Measurements from ENCODE around the gene VTI1A. TPM values are rescaled to one million over a fixed set of nuclear protein-coding genes. Genes with fewer than 3 reads are reported as not detected.

Gene VTI1A
- total and polyA plus RNA-seq, 2 of the 4 experiments (the other 2 are of a cell fraction), result 9.7 to 24.9 TPM

- Histone ChIP-seq H3K56ac (ENCODE audit: extremely low read depth, insufficient read depth, low read length) (no peak overlapping the region), H4K8ac (ENCODE audit: low read depth in 2 of 2, low read length in 2 of 2) (no peak overlapping the region), H3K4me1 (ENCODE audit: control insufficient read depth, insufficient read depth, low read length) (no peaks in the 10 kb centered on the region), H3K79me1 (ENCODE audit: low read depth in 1 of 2, low read length in 2 of 2) (no peaks in the 10 kb centered on the region; a peak in 1 of 4 replicates), H2AFZ (replicated peaks; ENCODE audit: low read length, poor library complexity) (no peak overlapping the region), H3K36me3 (ENCODE audit: control insufficient read depth, insufficient read depth, low read length) (no peaks in the 10 kb centered on the region), H2BK20ac (ENCODE audit: low read depth, low read length) (no peak overlapping the region), H2BK15ac (ENCODE audit: low read depth, low read length) (no peak overlapping the region), H3K4ac (ENCODE audit: low read depth, low read length) (no peak overlapping the region), H3K27me3 (ENCODE audit: control insufficient read depth, insufficient read depth, low read length) (no peaks in the 10 kb centered on the region), H3K27ac (ENCODE audit: insufficient read depth, low read length) (no peak overlapping the region), H3K14ac (replicated peaks; ENCODE audit: low read depth, low read length) (no peak overlapping the region), H4K20me1 (ENCODE audit: insufficient read depth, low read length) (no peaks in the 10 kb centered on the region), H3K9ac (ENCODE audit: low read depth, low read length) (no peak overlapping the region), H2BK120ac (ENCODE audit: low read depth, low read length) (no peak overlapping the region), H3K4me3 (ENCODE audit: insufficient read depth, low read depth, low read length) (no peak overlapping the region), H2AK9ac (replicated peaks; ENCODE audit: low read depth, low read length, poor library complexity) (no peak overlapping the region), H3K23ac (ENCODE audit: low read depth, low read length) (no peak overlapping the region), H3K18ac (ENCODE audit: low read depth, low read length) (no peak overlapping the region), H3K4me2 (ENCODE audit: low read depth, low read length) (no peak overlapping the region), H2BK5ac (ENCODE audit: low read depth, low read length, poor library complexity, severe bottlenecking) (no peak overlapping the region), H3K9me3 (ENCODE audit: control insufficient read depth, insufficient read depth, low read length) (0 out of 2 replicates have a peak, but pooled peaks cover 2% of the 10 kb centered on the region), H3K9me1 (ENCODE audit: insufficient read depth, low read length) (no peaks in the 10 kb centered on the region; the same call in 1 of the 2 replicates), H2AK5ac (ENCODE audit: low read depth, low read length) (no peak overlapping the region), H4K5ac (ENCODE audit: low read depth, low read length) (no peak overlapping the region), H4K91ac (ENCODE audit: insufficient read depth, low read depth, low read length) (no peak overlapping the region)
- in situ Hi-C loops (cut with MboI; ENCODE audit: low sequenced_read_pairs) (no loop called here), intact Hi-C loops (cut with micrococcal nuclease) (no loop called here), dilution Hi-C loops (cut with HindIII; ENCODE audit: low sequenced_read_pairs, unreplicated experiment) (no loop called here)
- ChIA-PET POLR2A (ENCODE audit: unreplicated experiment) (no interaction called here), CTCF (interaction anchor here (0.5 to 0.7 kb wide), 2 partner anchors 23 to 26 kb away, joined by 3 to 4 read pairs; no protein-coding TSS in a partner anchor)
- no peak for TF ChIP-seq MXI1 (IDR thresholded peaks at IDR 0.05; ENCODE audit: borderline replicate concordance, low read depth, low read length)
- no peak for TF ChIP-seq CTCF (conservative IDR thresholded peaks at IDR 0.05; ENCODE audit: low read depth, low read length)
- no peak for TF ChIP-seq NFE2L2 (IDR thresholded peaks at IDR 0.05; ENCODE audit: low read depth, low read length)
- no peak for TF ChIP-seq CEBPB (IDR thresholded peaks at IDR 0.05; ENCODE audit: low read depth, low read length)
- no peak for TF ChIP-seq MAZ (IDR thresholded peaks at IDR 0.05; ENCODE audit: borderline replicate concordance, low read depth, low read length)
- no peak for TF ChIP-seq POLR2A (IDR thresholded peaks at IDR 0.05; ENCODE audit: low read depth, low read length)
- no peak for TF ChIP-seq RAD21 (IDR thresholded peaks at IDR 0.05; ENCODE audit: low read length)
- TF ChIP-seq RFX5 (IDR thresholded peaks at IDR 0.05; ENCODE audit: low read depth, low read length), result no peak
- TF ChIP-seq RCOR1 (IDR thresholded peaks at IDR 0.05; ENCODE audit: insufficient replicate concordance, low read length), result no peak
- ATAC-seq (ENCODE audit: low read depth) (no peak), DNase-seq (no peak)
- no TSS peak for BruUV-seq (replicated peaks)
- no CpG with 5 or more reads among the region's 1 CpG for WGBS, 2 experiments (ENCODE audit: extremely low coverage in 2 of 2, insufficient read length in 1 of 2)
Measured at GRCh38 chr10:112614586-112614985, 167.6 kb downstream of the VTI1A start.

Data from IMR-90 (cell line).